Measurements from ENCODE around the gene LRRC4C. TPM values are rescaled to one million over a fixed set of nuclear protein-coding genes. Genes with fewer than 3 reads are reported as not detected.

LRRC4C gene
- total RNA-seq, 3 donors from 2014 or later: 0.29 to 4.1 TPM; not detected in 1

DNA sequence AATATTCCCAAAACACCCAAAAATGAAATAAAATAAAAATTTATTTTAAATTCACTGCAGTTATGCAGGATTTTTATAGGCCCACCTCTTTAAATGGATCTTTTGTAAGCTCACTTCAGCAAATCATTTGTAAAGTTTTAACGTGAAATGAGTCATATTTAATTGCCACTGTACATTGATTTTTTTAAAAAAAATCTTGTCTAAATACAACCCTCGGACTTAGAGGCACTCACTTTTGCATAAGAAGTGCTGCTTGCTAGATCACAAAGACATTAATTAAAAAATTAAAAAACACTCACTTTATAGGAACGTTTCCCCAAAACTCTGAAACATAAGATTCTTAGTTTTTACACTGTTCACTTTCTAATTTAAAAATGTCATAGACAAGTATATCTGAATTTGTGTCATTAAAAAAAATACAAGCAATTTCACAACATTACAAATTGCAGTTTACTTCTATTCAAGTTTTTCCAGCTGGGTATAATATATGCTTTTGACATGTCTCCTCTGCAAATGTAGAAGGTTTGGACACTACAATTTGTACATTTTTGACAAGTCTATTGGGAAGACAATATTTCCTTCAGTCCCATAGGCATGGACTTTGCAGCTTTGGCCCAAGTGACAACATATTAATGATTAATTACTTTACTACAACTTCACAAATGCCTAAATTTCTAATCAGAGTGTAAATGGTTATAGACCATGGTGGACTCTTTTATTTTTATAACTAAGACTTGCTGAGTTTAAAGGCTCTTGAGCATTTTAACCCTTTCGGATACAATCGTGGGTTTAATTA, 1088.4 kb downstream of the LRRC4C start:
- no peaks in the 10 kb centered on the region for H3K36me3 ChIP-seq (ENCODE audit: low read depth)
- H3K9me3 ChIP-seq: no peaks in the 10 kb centered on the region
- intact Hi-C loops (cut with DNase I, micrococcal nuclease): no loop called here
- no peak for ATAC-seq
- no peaks in the 10 kb centered on the region for H3K4me1 ChIP-seq (ENCODE audit: low read depth)
- DNase-seq: no peak
- TF ChIP-seq, protein P1, sequence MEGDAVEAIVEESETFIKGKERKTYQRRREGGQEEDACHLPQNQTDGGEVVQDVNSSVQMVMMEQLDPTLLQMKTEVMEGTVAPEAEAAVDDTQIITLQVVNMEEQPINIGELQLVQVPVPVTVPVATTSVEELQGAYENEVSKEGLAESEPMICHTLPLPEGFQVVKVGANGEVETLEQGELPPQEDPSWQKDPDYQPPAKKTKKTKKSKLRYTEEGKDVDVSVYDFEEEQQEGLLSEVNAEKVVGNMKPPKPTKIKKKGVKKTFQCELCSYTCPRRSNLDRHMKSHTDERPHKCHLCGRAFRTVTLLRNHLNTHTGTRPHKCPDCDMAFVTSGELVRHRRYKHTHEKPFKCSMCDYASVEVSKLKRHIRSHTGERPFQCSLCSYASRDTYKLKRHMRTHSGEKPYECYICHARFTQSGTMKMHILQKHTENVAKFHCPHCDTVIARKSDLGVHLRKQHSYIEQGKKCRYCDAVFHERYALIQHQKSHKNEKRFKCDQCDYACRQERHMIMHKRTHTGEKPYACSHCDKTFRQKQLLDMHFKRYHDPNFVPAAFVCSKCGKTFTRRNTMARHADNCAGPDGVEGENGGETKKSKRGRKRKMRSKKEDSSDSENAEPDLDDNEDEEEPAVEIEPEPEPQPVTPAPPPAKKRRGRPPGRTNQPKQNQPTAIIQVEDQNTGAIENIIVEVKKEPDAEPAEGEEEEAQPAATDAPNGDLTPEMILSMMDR (IDR thresholded peaks at IDR 0.05): no peak
- H3K4me3 ChIP-seq: no peak overlapping the region

DNA sequence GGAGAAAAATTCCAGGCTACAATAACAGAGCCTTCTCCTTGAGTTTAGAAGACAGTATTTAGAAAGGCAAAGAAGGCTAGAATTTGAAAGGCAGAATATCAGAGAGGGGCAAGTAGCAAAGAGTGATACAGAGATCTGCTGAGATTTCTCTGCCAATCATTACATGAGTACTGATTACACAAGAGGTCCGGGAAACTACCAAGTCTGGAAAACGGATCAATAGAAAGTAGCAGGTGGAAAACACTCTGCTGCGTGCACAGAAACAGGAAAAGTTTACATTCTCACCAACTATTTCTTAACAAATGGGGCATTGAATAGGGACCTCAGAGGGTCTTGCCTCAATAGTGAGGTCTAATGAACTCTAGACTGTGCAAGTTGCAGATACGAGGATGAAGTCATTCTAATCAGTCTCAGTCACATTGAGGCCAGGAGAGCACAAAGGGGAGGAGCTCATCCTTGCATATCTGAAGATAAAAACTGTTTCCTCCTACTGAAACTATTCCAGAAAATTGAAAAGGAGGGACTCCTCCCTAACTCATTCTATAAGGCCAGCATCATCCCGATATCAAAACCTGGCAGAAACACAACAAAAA, 1099.2 kb downstream of the LRRC4C start:
- Histone ChIP-seq H3K4me1 (ENCODE audit: low read depth) (no peaks in the 10 kb centered on the region), H3K4me3 (no peak overlapping the region), H3K9me3 (peaks cover 20% of the 10 kb centered on the region), H3K36me3 (ENCODE audit: low read depth) (no peaks in the 10 kb centered on the region)
- TF ChIP-seq, protein P1 (IDR thresholded peaks at IDR 0.05): no peak
- DNase-seq (no peak), ATAC-seq (no peak)
- intact Hi-C loops (cut with DNase I, micrococcal nuclease): no loop called here

DNA sequence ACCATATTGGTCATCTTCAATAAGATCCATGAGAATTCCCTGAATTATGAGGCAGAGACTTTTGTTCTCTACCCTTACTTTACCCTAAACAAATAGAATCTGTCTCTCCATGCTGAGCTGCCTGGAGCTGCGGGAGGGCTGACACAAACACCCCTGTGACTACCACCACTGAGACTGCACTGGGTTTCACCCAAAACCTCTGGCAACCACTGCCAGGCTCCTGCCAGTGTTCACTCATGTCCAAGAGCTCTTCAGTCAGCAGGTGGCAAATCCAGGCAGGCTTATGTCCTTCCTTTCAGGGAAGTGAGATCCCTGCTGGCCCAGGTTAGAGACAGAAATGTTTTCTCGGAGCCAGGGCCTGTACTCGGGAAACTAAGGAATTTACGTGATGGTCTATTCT, 1105.3 kb downstream of the LRRC4C start:
- intact Hi-C loops (cut with DNase I, micrococcal nuclease): no loop called here
- no peak for ATAC-seq

DNA sequence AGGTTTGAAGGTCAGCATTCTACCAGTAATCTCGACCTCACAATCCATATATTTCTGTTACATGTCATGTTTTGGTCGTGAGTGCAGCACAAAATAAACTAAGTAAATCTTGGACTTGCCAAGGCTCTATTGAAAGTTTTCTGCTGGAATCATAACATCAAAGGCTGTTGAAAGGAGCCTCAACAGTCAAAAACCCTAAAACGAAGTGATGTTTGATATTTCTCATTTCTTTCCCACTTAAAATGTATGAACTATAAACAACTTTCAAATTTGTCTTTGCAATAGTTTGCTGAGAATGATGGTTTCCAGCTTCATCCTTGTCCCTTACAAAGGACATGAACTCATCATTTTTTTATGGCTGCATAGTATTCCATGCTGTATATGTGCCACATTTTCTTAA, 1118.5 kb downstream of the LRRC4C start:
- no peak for DNase-seq
- ATAC-seq: no peak
- TF ChIP-seq, protein P1 (IDR thresholded peaks at IDR 0.05): no peak
- intact Hi-C loops (cut with DNase I, micrococcal nuclease): no loop called here
- Histone ChIP-seq H3K9me3 (peaks cover 5% of the 10 kb centered on the region), H3K4me1 (ENCODE audit: low read depth) (no peaks in the 10 kb centered on the region), H3K36me3 (ENCODE audit: low read depth) (no peaks in the 10 kb centered on the region), H3K4me3 (no peak overlapping the region)

More for the DNA sequence above, 1105.3 kb downstream of the LRRC4C start:
- TF ChIP-seq, protein P1 (IDR thresholded peaks at IDR 0.05): no peak
- Histone ChIP-seq H3K9me3 (peaks cover 19% of the 10 kb centered on the region), H3K36me3 (ENCODE audit: low read depth) (no peaks in the 10 kb centered on the region), H3K4me3 (no peak overlapping the region), H3K4me1 (ENCODE audit: low read depth) (no peaks in the 10 kb centered on the region)
- no peak for DNase-seq

DNA sequence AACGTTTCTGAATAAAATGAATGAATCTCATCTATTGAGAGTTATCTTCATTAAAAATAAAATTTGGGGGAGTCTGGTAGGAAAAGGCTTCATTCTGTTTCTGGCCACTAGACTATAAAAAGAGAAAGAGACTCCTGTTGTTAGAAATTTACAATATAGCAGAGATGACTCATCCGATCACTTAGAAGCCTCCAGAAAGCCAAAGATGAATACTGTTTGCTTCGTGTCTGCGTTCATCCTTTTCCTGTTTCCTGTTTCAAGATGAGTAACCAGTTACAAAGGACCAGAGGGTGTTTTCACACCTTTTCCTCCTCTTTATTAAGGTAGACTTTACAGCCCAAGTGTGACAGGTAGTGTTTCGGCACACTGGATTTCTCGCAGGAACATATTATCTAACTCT, 1120.7 kb downstream of the LRRC4C start:
- no peak for ATAC-seq
- H3K36me3 ChIP-seq (ENCODE audit: low read depth): no peaks in the 10 kb centered on the region
- no peak overlapping the region for H3K4me3 ChIP-seq
- H3K4me1 ChIP-seq (ENCODE audit: low read depth): no peaks in the 10 kb centered on the region
- TF ChIP-seq, protein P1 (IDR thresholded peaks at IDR 0.05): no peak
- intact Hi-C loops (cut with DNase I, micrococcal nuclease): no loop called here
- no peak for DNase-seq
- H3K9me3 ChIP-seq: no peaks in the 10 kb centered on the region

All from mucosa of descending colon (tissue), 3 donors.